Esophagus (tissue), 2 donors: ENCODE data around the gene SLC17A2. TPM values are rescaled to one million over a fixed set of nuclear protein-coding genes. Genes with fewer than 3 reads are reported as not detected.

ENCODE experiments used
- H3K27ac ChIP-seq, 2 donors: one replicate each; pipeline ENCODE4 v1.5.1; 2013; ENCODE audit warnings: low read depth in 2 of 2, mild to moderate bottlenecking in 2 of 2, inconsistent platforms in 1 of 2, low read length in 1 of 2, moderate library complexity in 1 of 2
- H3K27me3 ChIP-seq, 2 donors: one replicate each; pipeline ENCODE4 v1.6.1; 2013; ENCODE audit warnings: low read length in 2 of 2, control low read depth in 1 of 2, mild to moderate bottlenecking in 1 of 2; ENCODE audit not compliant: insufficient read depth in 2 of 2, control insufficient read depth in 1 of 2
- H3K36me3 ChIP-seq, 2 donors: one replicate each; pipeline ENCODE4 v1.6.1; 2013; ENCODE audit warnings: low read length in 1 of 2; ENCODE audit not compliant: control insufficient read depth in 2 of 2, insufficient read depth in 2 of 2
- H3K4me1 ChIP-seq, 2 donors: one replicate each; pipeline ENCODE4 v1.6.1; 2013; ENCODE audit warnings: low read length in 1 of 2; ENCODE audit not compliant: control insufficient read depth in 2 of 2, insufficient read depth in 2 of 2
- H3K4me3 ChIP-seq, 2 donors: one replicate each; pipeline ENCODE4 v1.5.1; 2013; ENCODE audit warnings: low read length in 2 of 2, mild to moderate bottlenecking in 2 of 2, low read depth in 1 of 2, moderate library complexity in 1 of 2
- H3K9me3 ChIP-seq, 2 donors: one replicate each; pipeline ENCODE4 v1.6.1; 2013; ENCODE audit warnings: mild to moderate bottlenecking in 2 of 2, low read depth in 1 of 2, low read length in 1 of 2, moderate library complexity in 1 of 2; ENCODE audit not compliant: control insufficient read depth in 2 of 2, insufficient read depth in 1 of 2
- WGBS, 2 donors: extraction: QIAGEN DNeasy Blood & Tissue Kit; methylation state at CpG; one replicate each; pipeline ENCODE4 v1.1.7; 2013; 5-methylcytosine and 5-hydroxymethylcytosine counted together
- polyA plus RNA-seq, 2 donors: library from polyadenylated mRNA; stranded (reverse); fragments of 200-250 nt; gene quantifications; one replicate each; pipeline ENCODE4 v1.2.3, GENCODE V29; 2013
- donor health status: healthy with polysubstance abuse.
- donor health status: Bipolar disorder and iron deficiency.

The SLC17A2 gene
- polyA plus RNA-seq, 2 donors = not detected

GRCh38 chr6:25911351-25911750 is 19.1 kb downstream of the SLC17A2 start:
- WGBS, 2 donors = 65 to 71% methylated on average over 4 of the region's 4 CpGs
- Histone ChIP-seq H3K36me3 (no peaks in the 10 kb centered on the region), H3K4me3 (no peak overlapping the region), H3K9me3 (no peaks in the 10 kb centered on the region), H3K27me3 (no peaks in the 10 kb centered on the region), H3K27ac (no peak overlapping the region), H3K4me1 (no peaks in the 10 kb centered on the region)

- Histone ChIP-seq H3K27me3 (no peaks in the 10 kb centered on the region), H3K4me1 (no peaks in the 10 kb centered on the region), H3K27ac (no peak overlapping the region), H3K36me3 (no peaks in the 10 kb centered on the region), H3K9me3 (no peaks in the 10 kb centered on the region), H3K4me3 (no peak overlapping the region)
- WGBS, 2 donors = 51 to 74% methylated on average over 1 of the region's 1 CpG
These were observed 22.9 kb downstream of the SLC17A2 start for GRCh38 chr6:25907475-25908014.

GRCh38 chr6:25903467-25904099 is 26.9 kb downstream of the SLC17A2 start:
- H3K27me3 ChIP-seq = no peaks in the 10 kb centered on the region
- no peaks in the 10 kb centered on the region for H3K9me3 ChIP-seq
- H3K4me1 ChIP-seq = no peaks in the 10 kb centered on the region
- H3K27ac ChIP-seq = no peak overlapping the region
- WGBS, 2 donors = 90 to 95% methylated on average over 4 of the region's 4 CpGs
- H3K4me3 ChIP-seq = no peak overlapping the region
- no peaks in the 10 kb centered on the region for H3K36me3 ChIP-seq

GRCh38 chr6:25902071-25902470 is 28.4 kb downstream of the SLC17A2 start:
- H3K9me3 ChIP-seq = no peaks in the 10 kb centered on the region
- H3K36me3 ChIP-seq = no peaks in the 10 kb centered on the region
- H3K27ac ChIP-seq = no peak overlapping the region
- H3K4me3 ChIP-seq = no peak overlapping the region
- no peaks in the 10 kb centered on the region for H3K27me3 ChIP-seq
- H3K4me1 ChIP-seq = no peaks in the 10 kb centered on the region
- WGBS, 2 donors = 92 to 93% methylated on average over 1 of the region's 1 CpG

GRCh38 chr6:25900843-25901242 is 29.6 kb downstream of the SLC17A2 start:
- Histone ChIP-seq H3K27me3 (no peaks in the 10 kb centered on the region), H3K4me1 (no peaks in the 10 kb centered on the region), H3K36me3 (no peaks in the 10 kb centered on the region), H3K4me3 (no peak overlapping the region), H3K27ac (no peak overlapping the region), H3K9me3 (no peaks in the 10 kb centered on the region)
- WGBS, 2 donors = 77 to 86% methylated on average over 1 of the region's 1 CpG

- no peaks in the 10 kb centered on the region for H3K9me3 ChIP-seq
- H3K27ac ChIP-seq = no peak overlapping the region
- H3K27me3 ChIP-seq = no peaks in the 10 kb centered on the region
- H3K36me3 ChIP-seq = no peaks in the 10 kb centered on the region
- 59 to 73% methylated on average over 2 of the region's 2 CpGs for WGBS, 2 donors
- H3K4me1 ChIP-seq = no peaks in the 10 kb centered on the region
- no peak overlapping the region for H3K4me3 ChIP-seq
These were observed 30.7 kb downstream of the SLC17A2 start for GRCh38 chr6:25899580-25900408.

GRCh38 chr6:25899123-25899522 is 31.4 kb downstream of the SLC17A2 start:
- Histone ChIP-seq H3K27ac (no peak overlapping the region), H3K9me3 (no peaks in the 10 kb centered on the region), H3K4me1 (no peaks in the 10 kb centered on the region), H3K4me3 (no peak overlapping the region), H3K27me3 (no peaks in the 10 kb centered on the region), H3K36me3 (no peaks in the 10 kb centered on the region)
- WGBS, 2 donors = 44 to 60% methylated on average over 2 of the region's 2 CpGs

GRCh38 chr6:25898289-25898977 is 32.1 kb downstream of the SLC17A2 start:
- no peaks in the 10 kb centered on the region for H3K36me3 ChIP-seq
- no peaks in the 10 kb centered on the region for H3K9me3 ChIP-seq
- no peak overlapping the region for H3K4me3 ChIP-seq
- H3K27ac ChIP-seq = no peak overlapping the region
- no peaks in the 10 kb centered on the region for H3K4me1 ChIP-seq
- no peaks in the 10 kb centered on the region for H3K27me3 ChIP-seq
- WGBS, 2 donors = 82 to 84% methylated on average over 5 of the region's 5 CpGs

GRCh38 chr6:25896252-25896651 is 34.2 kb downstream of the SLC17A2 start:
- Histone ChIP-seq H3K36me3 (no peaks in the 10 kb centered on the region), H3K9me3 (no peaks in the 10 kb centered on the region), H3K27ac (no peak overlapping the region), H3K4me1 (no peaks in the 10 kb centered on the region), H3K27me3 (no peaks in the 10 kb centered on the region), H3K4me3 (no peak overlapping the region)
- WGBS, 2 donors = 84 to 88% methylated on average over 3 of the region's 3 CpGs
